NCI-H146 treated with DMSO at 0.1 percent for 48 hours (cell line): ENCODE data around the gene CLSTN3.

Source experiments
- DNase-seq: peaks from one replicate; lab custom pipeline; 2025; ENCODE audit not compliant: unreplicated experiment; lab: John Stamatoyannopoulos, UW

The CLSTN3 gene

DNA sequence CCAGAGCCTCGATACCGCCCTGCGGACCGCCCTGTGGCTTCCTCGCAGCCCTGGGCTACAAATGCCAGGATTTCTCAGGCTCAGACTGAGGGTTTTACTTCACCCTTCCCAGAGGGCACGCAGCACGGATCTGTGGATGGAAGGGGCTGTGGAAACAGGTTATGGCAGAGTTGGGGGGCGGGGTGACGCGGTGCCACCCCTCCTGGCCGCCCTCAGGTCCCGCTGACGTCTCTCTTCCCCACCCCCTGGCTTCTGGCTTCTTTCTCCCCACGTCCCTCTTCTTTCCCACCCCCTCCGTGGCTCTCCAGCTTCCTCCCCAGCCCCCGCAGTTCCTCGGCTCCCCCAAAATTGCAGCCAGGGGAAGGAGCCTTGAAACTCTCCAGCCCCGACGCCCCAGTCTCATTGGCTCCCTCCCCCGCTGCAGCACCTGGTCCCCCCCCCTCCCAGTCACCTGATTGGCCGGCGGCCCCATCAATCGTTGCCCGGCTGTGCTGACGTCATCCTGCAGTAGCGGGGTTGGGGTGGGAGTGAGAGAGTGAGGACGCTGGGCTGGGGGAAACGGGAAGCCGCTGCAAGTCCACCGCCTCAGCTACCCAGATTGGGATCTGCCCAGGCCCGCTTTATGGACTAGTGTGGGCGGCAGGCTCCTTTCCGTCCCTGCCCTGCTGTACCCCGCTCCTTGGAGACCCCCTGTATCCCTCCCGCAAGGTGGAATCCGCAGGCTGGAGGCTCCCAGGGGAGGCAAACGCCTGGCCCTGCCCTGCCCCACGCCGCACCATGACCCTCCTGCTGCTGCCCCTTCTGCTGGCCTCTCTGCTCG is at the start of gene CLSTN3:
TSS of gene CLSTN3 (plus strand) at position 500 of the 820 bp plus-strand sequence. CDS start at position 778, 278 bp downstream.
- peak; percentile 93 for DNase-seq

DNA sequence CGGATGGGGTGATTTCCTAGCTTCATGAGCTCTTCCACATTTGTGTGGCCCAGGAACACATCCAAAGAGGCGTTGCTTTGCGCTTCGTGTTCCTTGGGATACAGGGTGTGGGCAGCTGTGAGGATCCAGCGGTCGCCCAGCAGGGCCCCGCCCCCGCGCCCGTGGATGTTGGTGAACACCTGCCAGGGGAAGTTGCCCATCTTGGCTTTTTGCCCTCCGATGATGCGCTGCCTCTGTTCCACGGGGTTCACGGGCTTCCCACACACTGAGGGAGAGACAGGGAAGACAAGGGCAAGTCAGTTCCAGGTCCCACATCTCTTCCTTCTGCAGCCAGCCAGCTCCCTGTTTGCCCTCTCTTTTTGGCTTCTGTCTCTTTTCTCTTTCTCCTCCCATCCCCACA is 49.1 kb upstream of the CLSTN3 start:
- no peak for DNase-seq

DNA sequence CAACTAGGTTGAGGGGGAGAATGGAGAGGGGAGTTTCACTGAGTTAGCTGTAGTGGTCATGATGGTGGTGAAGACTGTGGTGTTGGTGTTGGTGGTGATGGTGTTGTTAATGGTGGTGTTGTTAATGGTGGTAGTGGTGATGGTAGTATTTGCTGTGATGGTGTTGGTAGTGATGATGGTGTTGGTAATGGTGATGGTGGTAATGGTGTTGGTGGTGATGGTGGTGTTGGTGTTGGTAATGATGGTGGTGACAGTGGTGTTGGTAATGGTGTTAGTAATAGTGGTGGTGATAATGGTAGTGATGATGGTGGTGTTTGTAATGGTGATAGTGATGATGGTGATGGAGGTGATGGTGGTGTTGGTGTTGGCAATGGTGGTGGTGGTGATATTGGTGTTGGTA is 47.0 kb upstream of the CLSTN3 start:
- DNase-seq = no peak

DNA sequence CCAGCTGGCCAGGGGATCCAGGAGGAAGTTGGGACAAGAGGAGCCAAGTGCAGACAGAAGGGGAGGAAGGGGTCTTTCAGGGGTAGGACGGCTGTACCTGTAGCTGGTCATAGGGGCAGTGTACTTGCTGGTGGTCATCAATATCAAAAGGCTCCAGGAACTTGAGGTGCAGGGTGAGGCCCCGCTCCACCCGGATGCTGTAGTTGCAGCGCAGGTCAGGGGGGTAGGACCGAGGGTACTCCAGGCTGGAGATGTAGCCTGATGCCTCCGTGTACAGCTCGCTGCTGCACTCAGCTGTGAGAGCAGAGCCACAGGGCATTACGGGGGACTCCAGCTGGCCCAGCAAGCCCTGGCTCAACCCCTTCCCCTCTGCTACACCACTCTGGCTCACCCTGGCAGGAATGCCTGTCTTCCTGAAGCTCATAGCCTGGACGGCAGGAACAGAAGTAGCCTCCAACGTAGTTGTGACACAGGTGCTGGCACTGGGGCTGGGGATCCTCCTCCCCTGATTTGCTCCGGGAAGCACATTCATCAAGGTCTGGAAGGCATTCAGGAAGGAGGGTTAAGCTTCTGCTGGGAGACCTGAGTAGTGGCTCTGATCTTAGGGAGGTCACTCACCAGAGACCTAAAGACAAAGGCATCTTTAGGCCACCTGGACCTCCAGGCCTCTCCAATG is 40.8 kb upstream of the CLSTN3 start:
- no peak for DNase-seq

DNA sequence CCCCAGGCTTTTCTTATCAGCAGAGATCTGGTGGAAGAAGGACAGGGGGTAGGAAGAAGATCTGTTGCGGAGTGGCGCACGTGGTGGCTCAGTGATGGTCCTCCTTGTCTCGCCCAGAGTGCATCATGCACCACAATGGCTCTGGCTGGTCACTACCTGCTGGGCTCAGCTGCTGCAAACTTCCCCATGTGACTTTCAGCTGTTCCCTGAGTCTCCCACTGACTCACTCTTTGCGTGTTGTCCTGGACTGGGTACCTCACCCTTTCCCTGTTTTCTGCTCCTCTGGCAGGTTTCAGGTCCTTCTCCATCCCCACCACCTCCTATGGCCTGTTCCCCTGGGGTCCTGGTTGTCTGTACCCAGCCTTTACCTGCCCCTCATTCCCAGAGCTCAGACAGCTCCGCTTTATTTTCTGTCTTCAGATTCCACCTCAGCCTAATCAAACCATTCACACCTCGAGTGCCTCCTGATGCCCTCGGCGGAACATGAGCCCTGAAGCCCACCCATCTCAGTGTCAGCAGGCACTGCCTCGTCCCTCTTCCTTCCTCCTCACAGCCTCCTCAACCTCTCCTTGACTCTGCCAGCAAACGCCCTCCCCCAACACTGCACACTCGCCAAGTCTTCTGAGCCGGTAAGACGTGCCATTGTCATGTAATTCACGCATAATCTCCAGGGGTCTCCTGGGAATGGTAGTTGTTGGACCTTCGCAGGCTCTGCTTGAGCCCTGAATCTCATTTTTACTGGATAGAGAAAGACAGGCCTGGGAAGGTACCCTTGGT is 39.8 kb upstream of the CLSTN3 start:
- no peak for DNase-seq

DNA sequence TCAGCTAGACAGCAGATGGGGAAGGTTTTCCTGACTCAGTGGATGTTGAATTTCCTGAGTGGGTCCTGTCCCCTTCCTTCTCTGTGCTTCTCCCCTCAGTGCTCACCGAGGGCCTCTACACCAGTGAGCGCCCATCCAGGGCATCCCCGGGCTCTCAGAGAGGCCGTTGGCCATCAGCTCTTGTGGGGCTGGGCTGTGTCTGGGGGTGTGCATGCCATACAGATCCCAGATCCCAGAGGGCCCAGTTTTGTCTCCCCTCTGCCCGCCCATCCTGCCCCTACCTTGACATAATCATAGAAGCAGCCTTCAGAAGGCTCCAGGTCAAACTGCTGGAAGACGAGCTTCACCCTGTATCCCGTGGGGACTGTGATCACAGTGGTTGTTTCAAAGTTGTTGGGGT is 39.0 kb upstream of the CLSTN3 start:
- DNase-seq = no peak

DNA sequence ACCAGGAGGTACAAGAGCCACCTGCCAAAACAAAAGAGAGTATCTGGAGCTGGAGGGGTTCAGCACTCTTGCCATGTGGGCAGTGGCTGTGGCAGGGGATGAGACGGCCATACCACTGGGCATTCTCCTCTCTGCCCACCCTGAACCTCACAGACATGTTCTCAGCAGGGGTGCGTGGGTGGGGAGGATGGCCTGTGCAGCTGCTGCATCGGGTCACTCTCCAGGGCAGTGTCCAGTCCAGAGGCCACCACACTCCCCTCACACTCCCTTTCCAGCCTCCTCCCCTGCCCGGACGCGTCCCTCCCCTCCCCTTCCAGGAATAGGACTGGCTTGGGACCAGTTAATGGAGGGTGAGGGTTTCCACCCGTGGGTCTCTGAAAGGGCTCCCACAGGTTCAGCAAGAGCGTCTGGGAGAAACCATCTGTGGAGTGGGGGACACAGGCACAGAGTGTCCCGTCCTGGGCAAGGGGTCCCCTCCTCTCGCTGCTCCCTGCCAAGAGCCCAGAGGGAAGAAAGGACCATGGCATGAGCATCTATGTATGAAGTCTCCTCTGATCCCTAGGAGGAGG is 38.4 kb upstream of the CLSTN3 start:
- DNase-seq = no peak

DNA sequence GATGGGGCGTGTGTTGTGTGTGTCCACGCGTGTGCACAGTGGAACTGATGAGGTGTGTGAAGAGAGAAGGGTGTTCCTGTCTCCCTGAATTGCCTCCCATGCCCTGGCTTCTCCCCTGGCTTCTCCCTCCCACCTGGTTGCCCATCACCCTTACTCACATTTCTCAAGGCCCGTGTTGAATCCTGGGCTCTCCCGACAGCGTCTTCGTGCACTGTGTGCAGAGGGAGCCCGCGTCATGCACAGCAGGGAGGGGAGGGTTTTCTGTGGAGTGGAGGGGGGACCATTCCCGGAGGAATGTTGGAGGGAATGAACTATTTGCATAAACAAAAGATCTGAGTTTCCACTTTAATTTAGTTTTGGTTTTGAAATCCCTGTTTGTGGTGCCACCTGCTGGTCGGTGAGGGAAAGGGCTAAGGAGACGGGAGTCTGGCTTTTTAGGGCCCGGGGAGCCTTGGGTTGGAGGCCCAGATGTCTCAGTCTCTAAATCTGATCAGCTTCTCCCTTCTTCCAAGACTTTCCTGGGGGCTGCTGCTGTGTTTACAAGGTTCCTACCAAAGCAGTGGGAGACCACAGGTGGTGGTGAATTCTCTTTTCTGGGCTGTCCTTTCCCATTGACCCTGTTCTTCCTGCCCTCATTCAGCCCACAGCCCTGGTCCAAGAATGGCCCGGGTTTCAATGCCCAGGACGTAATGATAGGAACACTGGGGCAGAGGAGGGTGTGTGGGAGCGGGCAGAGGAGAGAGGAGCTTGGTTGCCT is 37.8 kb upstream of the CLSTN3 start, which contains the start of gene C1R:
TSS of gene C1R (minus strand) at position 217 of the 757 bp plus-strand sequence. CDS start at position 160, 57 bp downstream.
- peak; percentile 55 for DNase-seq

DNA sequence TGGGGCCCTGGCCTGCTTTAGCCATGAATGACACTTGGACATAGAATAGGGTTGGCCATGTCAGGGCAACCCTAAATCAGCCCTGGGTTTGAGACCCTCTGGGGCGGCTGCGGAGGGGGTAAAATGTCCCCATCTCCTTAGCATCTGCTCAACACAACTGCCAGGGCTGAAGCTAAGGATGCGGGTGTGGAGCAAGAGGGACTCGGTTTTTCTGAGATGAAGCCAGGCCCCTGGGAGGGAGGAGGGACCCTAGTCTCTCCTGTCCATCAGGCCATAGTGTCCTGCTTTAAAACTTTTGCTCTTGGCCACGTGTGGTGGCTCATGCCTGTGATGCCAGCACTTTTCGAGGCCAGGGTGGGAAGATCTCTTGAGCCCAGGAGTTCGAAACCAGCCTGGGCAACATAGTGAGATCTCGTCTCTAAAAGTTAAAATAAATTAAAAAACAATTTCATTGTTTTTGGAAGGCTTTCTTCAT is 37.1 kb upstream of the CLSTN3 start:
- DNase-seq = no peak

DNA sequence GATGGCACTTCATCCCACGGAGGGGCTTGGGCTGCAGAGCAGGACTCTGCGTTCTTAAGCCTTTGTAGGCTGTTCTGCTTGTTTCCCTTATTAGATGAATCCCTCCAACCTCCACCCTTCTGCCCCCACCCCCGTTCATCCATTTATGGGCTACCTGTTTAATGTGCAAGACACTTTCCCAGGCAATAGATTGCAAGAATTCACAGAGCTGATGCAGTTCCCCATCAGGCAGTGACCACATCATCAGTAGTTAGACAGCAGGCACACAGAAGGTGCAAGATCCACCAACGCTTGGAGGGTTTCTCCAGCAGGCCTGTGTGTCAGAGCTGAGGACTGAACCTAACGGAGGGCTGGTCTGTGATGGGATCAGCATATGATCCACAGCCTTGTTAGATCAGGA is 36.7 kb upstream of the CLSTN3 start:
- DNase-seq = no peak

DNA sequence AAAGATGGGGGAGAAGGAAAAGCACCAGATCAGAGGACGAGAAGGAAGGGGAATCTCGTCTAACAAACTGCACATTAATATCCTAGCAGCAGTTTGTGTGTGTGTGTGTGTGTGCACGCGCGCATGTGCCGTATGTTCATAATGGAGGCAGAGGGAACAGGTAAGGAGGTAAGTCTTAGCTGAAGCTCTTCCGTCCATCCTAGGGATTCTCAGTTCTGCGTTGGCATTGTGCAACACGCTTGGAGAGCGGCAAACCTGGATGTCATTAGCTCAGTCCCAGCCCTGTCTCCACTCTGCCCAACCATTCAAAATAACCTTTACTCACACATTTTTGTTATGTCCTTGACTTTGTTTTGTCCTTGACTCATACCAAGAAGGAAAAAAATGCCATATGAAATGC is 36.3 kb upstream of the CLSTN3 start:
- no peak for DNase-seq

DNA sequence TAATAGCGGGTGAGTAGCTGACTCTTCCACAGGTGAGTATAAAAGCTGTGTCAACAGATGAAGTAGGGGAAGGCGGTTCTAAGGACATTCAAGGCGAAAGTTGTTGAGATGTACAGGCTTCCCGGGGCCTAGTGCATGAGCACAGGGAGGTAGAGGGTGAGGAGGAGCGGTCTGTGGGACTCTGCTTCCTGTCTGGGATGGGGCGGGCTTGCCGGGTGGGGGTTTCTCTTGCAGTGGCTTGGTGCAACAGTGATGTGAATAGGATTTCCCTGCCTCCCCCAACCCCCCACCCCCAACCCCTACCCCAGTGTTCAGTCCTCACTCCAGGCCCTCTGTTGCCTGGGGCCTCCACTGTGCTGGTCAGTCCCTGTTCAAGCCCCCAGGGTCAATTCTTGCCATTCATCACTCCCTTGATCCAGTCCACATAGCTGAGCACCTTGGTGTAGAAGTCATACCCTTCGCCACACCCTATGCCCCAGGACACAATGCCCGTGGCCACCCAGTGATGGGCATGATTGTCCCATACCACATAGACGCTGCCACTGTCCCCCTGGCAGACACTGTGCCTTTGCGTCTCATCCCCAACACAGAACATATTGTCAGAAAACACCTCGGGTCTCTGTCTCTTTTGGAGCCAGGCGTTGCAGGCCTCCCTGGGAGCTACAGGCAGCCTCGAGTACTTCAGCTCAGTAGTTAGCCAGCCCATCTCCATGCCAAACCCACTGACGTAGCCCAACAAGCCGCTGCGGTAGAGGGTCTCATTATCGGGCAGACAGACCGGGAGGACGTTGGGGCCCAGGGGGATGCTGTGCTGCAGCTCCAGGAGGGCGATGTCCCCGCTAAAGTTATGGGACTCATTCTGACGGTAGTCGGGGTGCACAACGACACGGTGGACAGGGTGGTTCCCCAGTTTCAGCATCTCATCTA is 33.9 kb upstream of the CLSTN3 start:
- no peak for DNase-seq

DNA sequence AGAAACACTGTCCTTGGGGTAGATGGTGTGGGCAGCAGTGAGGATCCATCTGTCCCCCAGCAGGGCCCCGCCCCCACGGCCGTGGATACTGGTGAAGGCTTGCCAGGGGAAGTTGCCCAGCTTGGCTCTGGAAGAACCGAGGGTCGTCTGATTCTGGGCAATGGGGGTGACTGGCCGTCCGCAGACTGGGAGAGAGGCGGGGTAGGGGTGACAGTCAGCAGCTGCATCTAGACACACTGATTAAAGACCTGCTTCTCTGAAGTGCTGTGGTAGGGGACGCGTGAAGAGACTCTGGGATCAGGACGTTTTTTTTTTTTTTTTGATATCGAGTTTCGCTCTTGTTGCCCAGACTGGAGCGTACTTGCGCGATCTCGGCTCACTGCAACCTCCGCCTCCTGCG is 33.2 kb upstream of the CLSTN3 start:
- no peak for DNase-seq

DNA sequence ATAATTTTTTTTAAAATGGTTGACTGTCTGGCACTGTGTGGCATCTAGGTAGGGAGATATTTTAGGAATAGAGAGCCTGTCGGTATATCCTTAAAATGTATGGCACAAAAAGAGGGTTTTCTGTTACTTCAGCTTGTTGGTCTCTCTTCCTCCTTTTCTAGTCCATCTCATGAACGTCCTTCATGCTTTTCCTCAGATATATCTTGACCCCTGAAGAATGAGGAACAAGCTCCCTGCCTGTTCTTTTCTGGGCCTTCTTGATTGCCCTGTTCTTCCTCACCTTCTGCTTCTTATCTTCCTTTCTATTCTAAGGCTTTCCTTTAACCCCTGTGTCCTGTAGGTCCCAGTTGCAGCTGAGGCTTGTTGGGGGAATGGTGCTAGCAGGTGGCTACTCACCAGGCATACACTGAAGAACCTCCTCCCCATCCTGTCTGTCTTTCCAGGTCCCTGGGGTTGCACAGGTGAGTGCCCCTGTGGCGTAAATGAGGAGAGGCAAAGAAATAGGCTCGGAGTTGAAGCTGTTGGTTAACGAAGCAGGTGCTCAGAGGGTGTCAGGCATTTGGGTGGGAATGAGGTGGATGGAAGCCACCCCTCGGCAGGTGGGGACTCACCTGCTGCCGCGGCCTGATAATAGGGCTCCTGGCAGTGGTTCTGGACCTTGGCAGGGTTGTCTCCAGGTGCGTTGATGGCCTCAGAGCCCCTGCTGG is 30.7 kb upstream of the CLSTN3 start:
- peak; percentile 100 for DNase-seq

DNA sequence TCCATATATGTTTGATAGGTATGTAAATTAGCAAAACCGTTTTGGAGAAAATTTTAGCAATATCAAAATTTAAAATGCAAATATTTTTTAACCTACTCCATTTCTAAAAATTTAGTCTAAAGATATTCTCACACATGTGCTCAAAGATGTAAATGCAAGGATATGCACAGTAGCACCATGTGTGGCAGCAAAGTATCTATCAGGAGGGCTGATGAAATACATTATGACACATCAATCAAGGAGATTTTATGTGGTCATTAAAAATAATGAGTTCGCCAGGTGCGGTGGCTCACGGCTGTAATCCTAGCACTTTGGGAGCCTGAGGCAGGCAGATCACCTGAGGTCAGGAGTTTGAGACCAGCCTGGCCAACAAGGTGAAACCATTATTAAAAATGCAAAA is 29.9 kb upstream of the CLSTN3 start:
- DNase-seq = peak; percentile 79

DNA sequence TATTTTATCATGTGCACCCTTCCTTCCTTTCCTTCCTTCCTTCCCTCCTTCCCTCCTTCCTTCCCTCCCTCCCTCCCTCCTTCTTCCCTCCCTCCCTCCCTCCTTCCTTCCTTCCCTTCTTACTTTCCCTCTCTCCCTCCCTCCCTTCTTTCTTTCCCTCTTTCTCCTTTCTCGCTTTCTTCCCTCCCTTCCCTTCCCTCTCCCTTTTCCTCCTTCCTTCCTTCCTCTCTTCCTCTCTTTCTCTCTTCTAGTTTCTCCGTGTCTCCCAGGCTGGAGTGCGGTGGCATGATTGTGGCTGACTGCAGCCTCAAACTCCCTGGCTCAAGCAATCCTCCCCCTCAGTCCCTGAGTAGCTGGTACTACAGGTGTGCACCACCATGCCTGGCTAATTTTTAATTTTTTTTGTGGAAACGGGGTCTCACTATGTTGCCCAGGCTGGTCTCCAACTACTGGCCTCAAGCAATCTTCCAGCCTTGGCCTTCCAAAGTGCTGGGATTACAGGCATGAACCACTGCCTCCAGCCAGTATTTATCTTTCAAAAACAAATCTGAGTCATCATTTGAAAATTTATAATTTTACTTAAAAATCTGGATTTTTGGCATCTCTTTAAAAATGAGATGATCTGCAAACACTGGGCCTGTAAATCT is 29.0 kb upstream of the CLSTN3 start:
- DNase-seq = no peak

DNA sequence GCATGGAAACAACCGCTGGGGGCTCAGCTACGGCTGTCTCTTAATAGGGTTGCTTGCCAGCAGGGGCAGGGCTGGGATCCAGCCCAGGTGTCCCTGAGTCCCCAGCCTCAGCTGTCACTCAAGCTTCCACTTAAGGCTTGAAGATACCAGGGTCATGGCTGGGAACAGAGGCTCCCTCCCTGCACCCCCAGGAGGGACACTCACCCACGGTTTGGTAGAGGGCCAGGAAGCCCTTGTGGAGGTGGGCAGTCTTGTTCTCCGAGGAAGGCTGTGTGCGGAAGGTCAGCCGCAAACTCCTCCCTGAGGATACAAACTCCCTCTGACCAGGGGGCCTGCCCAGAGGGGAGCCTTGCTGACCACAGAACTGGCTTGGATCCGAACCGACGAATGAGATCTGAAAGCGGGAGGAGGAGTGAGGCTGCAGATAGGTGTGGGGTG is 28.5 kb upstream of the CLSTN3 start:
- no peak for DNase-seq

DNA sequence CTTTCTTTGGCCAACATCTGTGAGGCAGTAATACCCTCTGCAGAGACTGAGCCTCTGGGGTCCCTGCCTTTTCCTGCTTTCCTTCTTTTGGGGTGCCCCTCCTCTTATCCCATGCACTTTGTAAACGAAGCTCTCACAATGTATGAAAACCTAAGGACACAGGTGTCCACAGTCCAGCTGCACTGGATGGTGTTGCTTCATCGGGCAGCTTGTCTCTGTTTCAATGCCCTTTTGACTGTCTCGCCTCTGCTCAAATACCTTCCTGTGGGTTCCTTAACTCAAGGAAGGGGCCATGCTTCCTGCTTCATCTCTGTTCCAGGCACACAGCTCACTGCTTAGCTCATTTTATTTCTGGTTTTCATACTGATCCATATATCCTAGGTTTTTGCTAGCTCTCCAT is 27.6 kb upstream of the CLSTN3 start:
- no peak for DNase-seq
